CD4-positive, alpha-beta T cell treated with Interleukin-4 for 4 hours (primary cell): ENCODE data around the gene ECT2L.
A peak's percentile ranks its signal among the peaks of the same experiment; 100 is the strongest.

Experiments used
- DNase-seq: peaks from one replicate; pipeline ENCODE4 v3.0.0-alpha.2; 2020

Gene ECT2L

DNA sequence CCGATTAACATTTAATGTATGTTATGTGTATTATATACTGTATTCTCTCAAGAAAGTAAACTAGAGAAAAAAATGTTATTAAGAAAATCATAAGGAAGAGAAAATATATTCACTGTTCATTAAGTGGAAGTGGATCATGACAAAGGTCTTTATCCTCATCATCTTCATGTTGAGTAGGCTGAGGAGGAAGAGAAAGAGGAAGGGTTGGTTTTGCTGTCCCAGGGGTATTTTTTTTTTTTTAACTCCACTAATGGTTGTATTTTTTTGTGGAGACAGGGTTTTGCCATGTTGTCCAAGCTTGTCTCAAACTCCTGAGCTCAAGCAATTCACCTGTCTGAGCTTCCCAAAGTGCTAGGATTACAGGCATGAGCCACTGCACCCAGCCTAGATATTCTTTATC lies 11.0 kb downstream of the ECT2L start:
- DNase-seq, result no peak

DNA sequence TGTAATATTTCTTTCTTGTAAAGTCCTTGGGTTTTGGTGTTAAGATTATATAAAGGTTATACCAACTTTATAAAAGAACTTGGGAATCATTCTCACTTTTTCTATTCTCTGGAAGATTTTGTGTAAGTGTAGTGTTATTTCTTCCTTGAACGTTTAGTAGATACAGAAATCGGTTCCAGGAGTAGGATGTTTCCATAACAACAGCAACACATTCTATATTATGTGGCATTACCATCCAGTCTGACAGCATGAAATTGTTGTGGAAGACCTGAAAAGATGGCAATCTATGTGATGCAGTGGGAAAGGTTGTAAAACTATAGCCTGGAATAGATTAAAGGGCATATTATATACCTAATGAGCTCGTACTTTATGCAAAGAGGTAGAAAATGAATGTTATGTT lies 13.8 kb downstream of the ECT2L start:
- DNase-seq, result no peak

DNA sequence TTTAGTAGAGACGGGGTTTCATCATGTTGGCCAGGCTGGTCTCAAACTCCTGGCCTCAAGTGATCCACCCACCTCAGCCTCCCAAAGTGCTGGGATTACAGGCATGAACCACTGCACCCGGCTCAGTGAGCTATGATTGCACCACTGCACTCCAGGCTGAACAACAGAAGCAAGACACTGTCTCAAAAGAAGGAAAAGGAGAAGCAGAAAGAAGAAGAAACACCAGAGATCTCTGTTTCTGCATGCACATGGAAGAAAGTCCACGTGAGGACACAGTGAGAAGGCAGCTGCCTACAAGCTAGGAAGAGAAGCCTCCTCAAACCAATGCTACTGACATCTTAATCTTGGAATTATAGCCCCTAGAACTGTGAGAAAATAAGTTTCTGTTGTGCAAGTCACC lies 16.0 kb downstream of the ECT2L start:
- no peak for DNase-seq

DNA sequence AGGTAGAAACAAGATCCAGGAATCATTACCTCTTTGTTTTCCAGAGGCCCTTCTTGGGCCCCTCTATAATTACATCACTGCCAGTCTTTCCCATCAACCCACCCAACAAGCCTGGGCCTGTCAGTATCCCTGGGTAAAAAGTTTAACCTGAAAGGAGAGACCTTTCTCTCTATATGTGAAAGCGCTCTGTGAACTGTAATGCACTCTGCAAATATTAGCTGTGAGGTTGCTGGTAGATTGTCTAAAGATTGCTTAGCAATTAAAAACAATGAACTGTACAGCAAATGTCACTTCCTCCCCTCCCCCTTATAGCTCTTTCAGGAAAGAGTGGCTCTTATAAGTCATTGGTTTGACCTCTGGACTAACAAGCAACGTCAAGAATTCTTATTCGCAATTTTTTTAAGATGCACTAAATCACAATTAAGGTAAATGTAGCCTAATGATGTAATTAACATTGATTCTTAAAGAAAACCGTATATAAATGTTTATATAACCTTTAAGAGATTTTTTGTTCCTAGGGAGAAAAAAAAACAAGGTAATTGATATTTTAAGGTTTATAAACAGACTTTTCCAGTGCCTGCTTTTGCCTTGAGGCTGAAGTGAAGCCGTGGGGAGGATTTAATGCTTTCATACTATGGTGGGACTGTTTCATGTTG lies 18.4 kb downstream of the ECT2L start:
- no peak for DNase-seq

DNA sequence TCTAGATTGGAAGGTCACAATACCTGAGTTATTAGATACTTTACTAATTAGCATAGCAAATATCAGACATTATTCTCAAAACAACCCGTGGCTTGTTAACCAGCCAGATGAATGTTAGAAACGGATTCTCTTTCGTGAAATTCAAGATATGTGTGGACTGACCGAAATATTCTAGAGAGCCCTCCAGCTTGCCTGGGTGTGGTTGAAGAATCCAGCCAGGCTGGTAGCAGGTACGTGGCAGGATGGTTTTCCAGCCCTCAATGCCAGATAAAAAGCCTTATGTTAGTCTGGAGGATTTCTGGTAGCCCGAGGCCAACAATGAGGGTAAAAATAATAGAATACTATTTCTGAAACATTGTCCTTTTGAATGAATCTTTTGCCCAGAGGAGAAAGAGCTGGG lies 19.3 kb downstream of the ECT2L start:
- DNase-seq, result no peak

DNA sequence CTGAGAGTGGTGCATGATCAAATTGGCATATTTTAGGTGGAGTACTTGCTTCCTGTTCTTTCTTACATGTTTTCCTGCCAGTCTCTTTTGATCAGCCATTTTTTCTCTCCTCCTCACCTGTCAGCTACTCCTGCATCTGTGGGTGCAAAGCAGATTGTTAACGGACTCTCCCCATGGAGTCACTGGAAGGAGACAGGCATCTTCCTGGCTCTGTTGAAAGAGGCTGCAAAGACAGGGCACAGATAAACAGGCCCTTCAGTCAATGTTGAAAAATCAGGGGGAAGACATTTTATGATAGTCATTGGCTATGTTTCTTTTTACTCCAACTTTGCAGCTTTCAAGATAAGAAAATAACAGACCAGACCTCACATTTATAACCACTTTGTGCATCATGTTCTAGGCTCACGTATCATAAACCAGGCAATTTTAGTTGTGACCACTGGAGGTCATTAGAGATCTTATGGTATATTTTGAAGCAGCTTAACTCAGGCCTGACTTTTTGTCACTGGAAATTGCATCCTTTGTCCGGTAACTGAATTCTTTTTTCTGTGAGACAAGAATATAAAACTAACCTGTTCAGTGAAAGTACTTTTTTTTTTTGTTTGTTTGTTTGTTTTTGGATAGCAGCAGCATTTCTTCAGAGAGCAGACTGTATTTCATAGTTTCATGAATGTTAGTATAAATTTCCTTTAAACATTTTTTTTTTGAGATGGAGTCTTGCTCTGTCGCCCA lies 20.1 kb downstream of the ECT2L start:
- peak; percentile 59 for DNase-seq

DNA sequence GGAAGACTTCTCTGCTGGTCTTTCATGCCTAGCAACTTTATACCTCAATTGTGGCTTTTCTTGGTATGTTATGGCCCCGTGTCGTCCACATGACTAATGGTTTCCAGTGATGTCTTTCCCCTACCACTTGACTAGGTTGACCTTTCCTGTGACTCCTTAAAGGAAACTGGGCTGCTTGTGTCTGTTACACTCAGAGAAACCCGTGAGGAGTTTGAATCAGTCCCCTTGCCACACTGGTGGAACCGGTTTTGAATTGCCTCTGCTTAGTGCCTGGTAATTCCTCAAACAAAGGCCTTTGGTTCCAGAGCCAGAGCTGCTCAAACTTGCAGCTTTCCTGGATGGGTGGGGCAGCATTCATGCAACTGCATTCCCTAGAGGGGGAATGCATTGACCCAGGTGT lies 21.9 kb downstream of the ECT2L start:
- no peak for DNase-seq

DNA sequence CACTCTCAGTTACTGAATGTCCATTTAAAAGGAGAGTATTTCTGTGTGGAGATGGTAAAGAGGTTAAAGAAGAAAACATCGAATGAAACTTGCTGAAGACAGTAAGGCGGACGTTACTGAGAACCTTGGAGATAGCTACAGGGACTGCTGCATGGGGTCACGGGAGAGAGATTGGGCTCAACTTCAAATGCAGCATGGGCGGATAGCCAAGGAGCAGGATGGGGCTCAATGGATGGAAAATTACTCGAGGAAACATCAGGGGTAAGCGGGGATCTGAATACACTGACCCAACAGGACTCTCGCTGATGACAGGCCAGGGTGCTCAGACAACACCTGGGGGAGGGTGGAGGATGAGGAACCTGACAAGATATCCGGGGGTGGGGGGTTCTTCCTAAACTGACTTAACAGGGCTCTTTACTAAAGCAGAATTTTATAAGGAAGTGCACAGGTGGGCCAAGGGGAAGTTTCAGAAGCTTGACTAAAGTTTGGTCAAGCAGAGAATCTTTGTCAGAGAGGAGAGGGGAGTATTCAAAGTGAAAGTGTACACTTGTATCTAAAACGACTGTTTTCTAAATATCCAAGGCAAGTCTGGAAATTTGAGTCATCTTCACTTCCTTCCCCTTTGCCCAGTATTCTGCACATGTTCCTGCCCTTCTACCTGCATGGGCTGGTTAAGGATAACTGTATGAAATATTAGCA lies 22.8 kb downstream of the ECT2L start:
- DNase-seq, result no peak

DNA sequence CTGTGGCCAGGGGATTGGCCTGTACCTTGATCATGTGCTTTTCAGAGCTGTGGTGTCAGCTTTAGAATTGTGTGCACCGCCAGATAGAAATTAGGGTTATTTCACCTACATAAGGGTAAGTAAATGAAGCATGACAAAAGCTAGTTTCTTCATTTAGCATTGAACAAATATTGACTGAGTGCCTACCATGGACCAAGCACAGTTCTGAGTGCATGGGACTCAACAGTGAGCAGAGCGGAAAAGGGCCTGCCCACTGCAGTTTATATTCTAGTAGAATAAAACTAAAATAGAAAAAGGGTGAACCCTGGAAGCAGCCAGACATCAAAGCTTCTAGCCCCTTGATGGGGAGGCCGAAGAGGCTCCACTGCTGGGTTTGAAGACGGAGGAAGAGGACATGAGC lies 25.6 kb downstream of the ECT2L start:
- DNase-seq, result no peak

DNA sequence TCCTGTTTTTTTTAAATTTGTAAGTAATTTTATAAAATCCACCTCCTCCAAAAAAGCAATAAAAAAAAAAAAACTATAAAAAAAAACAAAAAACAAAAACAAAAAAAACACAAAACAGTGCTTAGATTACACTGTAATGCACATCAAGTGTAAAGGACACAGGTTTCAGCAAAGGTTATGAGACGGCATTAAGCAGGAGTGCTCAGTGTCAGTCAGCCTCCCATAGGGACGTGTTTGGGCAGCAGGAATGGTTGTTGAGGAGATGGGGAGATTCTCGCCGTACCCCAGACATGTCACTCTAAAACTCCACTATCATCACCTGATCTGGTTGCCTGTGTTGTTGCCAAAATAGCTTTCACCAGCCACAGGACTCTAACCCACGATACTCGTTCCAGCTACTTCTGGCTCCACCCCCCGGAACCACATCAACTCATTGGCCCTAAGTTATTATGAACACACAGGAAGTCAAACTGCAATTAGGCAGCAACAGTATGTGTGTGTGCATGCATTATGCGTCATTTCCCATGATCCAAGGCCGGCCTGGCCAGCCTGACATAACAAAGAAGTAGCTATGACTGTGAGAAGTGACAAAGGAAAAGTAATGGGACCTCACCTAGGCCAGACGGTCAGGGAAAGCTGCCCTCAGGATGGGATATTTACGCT lies 28.7 kb downstream of the ECT2L start:
- DNase-seq, result no peak

DNA sequence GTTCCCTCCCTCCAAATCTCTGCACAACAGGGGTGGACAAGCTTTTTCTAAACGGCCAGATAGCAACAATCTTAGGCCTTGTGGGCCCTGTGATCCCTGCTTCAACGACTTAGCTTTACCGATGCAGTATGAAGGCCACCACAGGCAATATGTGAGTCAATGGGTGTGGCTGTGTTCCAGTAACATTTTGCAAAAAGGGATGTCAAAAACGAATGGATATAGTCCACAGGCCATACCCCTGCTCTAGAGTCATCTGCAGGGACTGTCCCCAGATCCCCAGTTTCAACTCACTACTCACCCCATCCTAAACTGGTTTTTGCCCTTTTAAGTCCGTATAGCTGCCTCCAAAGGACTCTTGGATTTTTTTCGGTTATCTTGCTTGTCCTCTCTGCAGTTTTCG lies 34.4 kb downstream of the ECT2L start:
- DNase-seq, result no peak

DNA sequence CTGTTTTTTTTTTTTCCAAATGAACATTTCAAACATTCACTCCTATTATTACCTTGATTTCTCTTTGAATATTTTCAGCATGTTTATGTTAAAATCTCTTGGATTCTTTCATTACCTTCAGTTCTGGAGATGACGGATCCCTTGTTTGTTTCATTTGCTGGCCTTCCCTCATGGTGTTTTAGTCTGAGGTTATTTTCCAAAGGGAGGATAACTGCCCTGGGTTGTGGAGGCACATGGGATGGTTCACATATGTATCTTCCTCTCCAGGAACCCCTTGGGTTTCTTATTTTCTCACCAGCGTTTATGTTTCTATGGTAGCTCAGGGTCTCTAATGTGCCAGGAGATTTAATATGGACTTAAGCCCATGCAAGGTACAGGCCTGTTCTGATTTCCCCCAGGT lies 36.3 kb downstream of the ECT2L start:
- DNase-seq, result no peak

DNA sequence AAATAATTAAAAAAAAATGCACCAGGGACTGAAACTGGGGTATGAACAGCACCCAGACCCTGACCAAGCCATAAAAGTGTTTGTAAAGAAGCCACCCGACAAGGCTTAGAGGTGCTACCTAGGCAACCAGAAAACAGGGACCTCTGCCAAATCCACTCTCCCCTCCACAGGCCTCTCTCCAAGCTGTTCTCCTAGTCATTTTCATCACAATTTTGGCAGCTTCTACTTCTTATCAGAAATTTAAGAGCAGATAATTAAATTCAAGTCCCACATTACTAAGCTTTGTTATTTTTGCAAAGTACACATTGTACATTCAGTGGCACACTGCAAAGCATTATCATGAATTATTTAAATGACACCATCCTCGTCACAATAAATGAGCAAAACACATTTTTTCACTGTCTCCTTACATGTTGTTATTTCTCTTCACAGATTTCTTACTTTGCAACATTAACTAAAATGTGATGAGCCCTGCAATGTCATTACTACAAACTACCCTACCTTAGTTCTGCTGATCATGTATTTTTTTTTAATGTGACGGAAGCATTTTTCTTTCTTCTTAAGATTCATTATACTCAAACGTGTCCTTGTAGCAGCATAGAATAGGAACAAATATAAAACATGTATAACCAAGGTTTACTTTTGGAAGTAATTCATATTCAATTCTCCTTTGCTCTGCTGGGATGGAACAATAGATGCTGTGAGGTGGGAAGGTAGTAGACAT lies 38.1 kb downstream of the ECT2L start:
- DNase-seq, result no peak

DNA sequence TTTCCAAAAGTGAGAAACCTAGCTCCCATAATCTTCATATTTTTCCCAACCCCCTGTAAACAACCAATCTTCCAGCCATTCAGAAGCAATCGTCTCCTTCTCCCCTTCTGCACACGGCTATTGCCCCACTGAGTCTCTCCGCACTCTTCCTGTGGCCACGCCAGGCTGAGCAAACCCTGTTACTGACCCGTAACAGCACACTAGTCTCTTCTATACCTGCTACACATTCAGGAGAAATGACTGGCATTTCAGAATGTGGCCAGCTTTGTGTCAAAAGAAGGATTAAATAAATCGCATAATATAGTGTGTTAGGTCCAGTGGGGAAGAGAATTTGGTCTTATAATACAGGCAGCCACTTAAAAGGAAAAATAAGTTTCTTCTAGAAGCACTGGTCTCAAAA lies 41.4 kb downstream of the ECT2L start:
- DNase-seq, result no peak

DNA sequence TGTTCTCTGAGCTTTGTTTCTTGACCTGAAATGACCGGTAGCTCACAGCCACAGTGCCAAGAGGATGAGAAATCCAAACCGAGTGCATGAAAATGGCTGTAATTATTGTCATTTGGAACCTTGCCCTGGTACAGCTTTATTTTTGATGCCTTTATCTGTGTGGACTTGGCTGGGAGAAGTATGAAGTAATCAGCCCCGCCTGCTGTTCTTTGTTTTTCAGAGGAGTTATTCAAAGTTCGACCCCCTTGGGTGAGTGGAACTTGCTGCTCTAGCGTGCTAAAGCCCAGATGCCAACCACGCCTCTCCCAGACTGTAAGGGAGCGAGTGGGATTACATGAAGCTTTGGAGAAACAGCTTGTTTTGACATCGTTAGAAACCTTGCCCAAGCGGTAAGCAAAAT lies 48.3 kb downstream of the ECT2L start:
- no peak for DNase-seq

DNA sequence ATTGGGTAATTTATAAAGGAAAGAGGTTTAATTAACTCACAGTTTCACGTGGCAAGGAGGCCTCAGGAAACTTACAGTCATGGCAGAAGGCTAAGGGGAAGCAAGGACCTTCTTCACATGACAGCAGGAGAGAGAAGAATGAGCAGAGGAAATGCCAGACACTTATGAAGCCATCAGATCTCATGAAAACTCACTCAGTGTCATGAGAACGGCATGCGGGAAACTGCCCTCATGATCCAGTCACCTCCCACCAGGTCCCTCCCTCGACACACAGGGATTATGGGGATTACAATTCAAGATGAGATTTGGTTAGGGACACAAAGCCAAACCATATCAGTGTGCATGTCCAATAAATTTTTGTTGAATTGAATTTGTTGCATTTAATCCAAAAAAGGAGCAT lies 52.0 kb downstream of the ECT2L start:
- no peak for DNase-seq

DNA sequence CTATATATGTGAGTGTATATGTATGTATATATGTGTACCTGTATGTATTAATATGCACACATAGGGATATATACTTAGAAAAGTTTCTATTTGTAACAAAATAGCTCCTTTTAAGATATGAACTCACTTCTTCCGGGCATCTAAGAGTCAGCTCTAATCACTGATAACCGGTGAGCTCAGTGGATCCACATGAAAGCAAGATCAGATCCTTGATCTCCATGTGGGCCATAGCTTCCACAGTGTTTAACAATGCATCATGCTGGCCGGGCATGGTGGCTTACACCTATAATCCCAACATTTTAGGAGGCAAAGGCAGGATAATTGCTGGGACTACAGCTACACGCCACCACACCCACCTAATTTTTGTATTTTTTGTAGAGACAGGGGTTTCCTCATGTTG lies 52.6 kb downstream of the ECT2L start:
- no peak for DNase-seq

DNA sequence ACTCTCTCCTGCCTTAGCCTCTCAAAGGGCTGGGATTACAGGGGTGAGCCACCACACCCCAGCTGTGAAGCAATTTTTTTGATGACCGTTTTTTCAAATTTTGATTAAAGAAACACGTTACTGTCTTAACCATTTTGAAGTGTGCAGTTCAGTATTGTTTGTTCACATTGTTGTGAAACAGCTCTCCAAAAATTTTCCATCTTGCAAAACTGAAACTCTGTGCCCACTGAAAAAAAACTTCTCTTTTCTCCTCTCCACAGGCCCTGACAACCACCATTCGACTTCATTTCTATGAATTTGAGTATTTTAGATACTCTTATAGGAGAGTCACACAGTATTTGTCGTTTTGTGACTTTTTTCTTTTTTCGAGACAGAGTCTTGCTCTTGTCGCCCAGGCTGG lies 53.9 kb downstream of the ECT2L start:
- no peak for DNase-seq

DNA sequence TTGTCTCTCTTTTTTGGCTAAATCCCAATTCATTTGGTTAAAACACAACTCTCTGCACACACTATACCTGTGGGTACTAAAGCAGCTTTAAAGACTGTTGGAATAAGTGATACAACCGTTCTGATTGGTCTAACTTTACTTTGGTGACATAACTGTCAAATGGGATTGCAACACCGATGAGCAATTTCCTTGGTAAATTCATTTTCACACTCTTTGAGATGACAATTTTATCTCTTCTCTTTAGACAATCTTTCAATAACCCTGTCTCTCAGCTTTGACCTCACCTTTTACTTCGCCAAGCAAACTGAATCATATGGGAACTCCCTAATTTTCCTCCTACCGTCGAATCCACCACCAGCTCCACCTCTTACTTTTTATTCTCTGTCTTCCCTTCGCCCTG lies 60.8 kb downstream of the ECT2L start:
- no peak for DNase-seq

DNA sequence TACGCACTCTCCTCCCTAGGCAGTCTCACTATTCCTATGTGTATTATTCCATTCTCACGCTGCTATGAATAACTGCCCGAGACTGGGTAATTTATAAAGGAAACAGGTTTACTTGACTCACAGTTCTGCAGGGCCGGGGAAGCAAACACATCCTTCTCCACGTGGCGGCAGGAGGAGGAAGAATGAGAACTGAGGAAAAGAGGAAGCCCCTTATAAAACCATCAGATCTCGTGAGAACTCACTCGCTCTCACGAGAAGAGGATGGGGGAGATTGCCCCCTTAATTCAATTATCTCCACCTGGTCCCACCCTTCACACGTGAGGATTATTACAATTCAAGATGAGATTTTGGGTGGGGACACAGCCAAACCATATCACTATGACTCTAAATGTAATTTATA lies 61.9 kb downstream of the ECT2L start:
- no peak for DNase-seq

DNA sequence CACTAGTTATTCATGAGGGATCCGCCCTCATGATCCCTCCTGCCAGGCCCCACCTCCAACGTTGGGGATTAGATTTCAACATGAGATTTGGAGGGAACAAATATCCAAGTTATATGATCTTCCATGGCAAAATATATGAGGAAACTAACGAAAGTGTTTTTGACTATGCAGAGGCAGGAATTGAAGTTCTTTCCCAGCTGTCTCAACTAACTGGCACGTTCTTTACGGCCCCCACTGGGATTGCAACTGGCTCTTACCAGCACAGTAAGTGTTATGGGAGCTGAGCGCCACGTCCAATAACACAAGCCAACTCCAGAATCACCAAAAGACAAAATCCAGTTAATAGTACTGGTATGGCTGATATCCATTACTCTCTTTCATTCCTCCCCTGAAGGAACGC lies 66.6 kb downstream of the ECT2L start:
- DNase-seq, result no peak

DNA sequence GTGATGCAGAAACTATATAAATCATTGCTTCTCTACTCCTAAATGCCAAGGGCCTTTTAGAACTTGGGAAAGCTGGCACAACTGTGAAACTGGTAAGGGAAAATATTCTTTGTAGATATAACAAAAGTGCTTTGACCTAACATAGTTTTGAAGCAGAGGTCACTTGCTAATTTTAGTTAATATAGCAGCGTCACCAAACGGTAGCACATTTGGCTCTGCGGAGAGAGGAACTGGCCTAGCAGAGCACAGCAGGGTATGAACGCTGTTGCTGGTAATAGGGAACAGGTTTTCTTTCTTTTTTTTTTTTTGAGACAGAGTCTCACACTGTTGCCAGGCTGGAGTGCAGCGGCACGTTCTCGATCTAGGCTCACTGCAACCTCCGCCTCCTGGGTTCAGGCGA lies 67.4 kb downstream of the ECT2L start:
- no peak for DNase-seq

DNA sequence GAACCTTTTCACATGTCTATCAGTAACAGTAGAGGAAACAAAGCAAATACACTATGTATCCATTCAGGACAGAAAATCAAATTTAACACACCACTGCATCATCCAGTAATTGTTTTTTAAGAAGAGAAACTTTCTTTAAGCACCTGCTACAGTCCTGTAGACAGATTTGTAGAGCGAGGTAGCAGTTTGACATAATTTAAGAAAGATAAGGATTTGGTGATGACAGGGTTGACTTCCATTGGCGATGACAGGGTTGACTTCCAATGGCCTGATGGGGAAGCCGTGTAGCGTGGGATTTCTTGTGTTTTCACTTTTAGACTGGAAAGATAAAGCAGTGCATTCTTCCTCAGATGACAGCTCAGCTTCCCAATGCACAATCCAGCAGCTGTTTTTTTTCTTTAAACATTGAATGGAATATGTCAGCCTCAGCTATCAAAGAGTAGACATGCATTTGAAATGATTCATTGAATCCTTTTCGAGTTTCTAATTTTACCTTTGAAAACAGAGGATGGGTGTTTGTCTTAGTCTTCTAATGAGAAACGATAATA lies 68.5 kb downstream of the ECT2L start:
- no peak for DNase-seq
